NCI-H345 treated with DMSO at 0.1 percent for 48 hours (cell line): Measurements from ENCODE around the gene EHD1.
"Not testable (repeated sequence)": the region's sequence is repeated elsewhere in the genome, so short reads cannot be mapped to it uniquely, and the experiment has no call there.

Experiments used
- DNase-seq: peaks from one replicate; lab custom pipeline; 2025; ENCODE audit not compliant: unreplicated experiment; lab: John Stamatoyannopoulos, UW

Gene EHD1

GRCh38 chr11:64859542-64860414 is 18.6 kb downstream of the EHD1 start:
- DNase-seq: no peak

DNA sequence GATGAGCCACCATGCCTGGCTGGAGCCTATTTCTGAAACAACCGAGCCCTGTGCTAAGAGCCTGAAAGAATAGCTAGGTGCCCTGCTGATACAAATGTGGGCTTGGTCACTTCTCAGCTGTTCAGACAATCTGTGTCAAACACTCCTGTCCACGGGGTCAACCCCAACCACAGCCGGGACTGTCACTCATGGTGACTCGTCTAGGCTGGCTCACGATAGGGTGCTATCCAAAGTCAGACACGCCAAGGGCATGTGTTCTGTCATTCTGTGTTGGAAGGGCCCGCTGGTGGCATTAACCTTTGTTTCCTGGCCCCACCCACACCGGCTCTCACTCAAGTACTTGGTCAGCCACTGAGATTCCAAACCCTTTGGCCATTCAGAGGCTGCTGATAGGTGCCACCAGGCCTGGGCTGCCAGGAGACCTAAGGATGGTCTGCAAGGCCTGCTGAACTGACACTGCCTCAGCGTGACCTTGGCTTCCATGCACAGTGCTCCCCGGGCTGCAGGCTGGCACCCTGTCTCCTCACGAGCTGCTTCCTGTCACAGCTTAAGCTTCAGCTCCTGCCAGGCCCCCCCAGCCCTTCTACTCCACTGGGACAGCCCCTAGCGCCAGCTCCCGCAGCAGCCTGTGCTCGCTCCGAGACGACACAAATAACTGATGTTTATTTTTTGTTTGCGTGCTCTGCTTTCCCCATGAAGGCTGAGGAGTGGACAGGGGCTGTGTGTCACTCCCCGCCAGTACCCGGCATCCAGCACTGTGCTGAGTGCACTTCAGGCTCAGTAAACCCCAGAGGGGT is 19.8 kb downstream of the EHD1 start:
- DNase-seq: no peak

GRCh38 chr11:64857485-64857884 is 20.9 kb downstream of the EHD1 start:
- DNase-seq: no peak

DNA sequence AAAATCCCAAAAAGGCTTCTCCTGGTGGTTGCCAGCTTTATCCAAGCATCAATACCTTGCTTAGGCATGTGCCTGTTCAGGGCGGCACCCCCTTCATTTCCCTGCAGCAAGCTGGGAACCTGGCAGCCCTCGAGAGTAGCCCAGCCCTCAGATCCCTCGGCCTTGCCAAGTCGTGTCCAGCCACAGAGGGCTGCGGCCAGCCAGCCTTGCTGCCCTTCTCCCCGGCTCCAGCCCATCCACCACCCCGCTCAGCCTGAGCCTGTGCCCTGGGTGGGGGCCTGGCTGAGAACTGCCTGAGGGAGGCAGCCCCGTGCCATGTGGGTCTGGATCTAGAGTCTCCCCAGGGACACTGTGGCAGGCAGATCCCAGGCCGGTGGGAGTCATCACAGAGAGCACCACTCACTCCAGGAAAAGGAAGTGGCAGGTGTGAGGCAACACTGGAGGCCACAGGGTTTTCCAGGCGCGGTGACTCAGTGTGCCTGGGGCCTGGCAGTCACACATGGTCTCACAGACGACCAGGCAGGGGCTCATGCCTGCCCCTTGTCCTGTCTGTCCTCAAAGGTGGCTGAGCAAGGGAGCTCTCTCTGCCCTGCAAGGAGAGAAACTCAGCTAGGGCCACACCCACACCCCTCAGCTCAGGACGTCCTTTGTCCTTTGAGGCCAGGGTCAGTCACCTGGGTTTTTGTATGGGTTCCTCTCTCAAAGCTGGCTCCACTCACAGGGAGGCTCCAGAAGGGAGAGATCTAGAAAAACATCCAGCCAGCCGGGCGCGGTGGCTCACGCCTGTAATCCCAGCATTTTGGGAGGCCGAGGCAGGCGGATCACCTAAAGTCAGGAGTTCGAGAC is 21.8 kb downstream of the EHD1 start:
- no peak for DNase-seq

- DNase-seq: no peak
Measured at GRCh38 chr11:64855596-64856304, 22.7 kb downstream of the EHD1 start.

- no peak for DNase-seq
Measured at GRCh38 chr11:64854534-64855502, 23.6 kb downstream of the EHD1 start.

DNA sequence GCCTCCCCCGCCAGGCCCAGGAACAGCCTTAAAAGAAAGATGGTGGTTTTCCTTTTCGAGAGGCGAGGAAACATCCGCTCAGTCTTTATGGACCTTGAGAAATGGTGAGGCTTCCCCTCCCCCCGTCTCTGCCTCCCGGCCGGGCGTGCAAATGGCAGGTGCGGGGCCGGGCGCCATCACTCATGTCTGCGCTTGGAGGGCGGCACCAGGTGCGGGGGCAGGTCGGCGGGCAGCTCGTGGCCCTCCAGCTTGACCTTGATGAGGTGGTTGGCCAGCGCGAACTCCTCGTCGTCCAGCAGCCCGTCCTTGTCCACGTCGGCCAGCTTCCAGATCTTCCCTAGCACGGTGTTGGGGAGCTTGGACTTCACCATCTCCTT is 24.3 kb downstream of the EHD1 start:
- DNase-seq: no peak

DNA sequence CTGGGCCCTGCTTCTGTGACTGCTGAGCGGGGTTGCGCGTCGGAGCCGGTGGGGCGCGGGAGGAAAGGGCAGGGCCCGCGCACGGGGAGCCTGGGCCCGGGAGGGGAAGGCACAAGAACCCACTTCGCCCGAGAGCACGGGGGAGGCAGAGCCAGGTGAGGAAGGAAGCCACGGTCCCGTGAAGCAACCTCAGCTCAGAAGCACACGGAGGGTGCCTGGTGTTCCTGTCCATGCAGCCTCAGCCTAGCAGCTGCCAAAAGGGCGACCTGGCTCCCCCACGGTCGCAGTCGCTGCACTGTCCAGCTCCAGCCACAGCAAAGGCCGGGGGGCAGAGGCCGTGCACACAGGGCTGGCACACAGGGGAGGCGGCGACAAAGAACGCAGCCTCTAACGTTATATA is 24.7 kb downstream of the EHD1 start:
- DNase-seq: no peak

DNA sequence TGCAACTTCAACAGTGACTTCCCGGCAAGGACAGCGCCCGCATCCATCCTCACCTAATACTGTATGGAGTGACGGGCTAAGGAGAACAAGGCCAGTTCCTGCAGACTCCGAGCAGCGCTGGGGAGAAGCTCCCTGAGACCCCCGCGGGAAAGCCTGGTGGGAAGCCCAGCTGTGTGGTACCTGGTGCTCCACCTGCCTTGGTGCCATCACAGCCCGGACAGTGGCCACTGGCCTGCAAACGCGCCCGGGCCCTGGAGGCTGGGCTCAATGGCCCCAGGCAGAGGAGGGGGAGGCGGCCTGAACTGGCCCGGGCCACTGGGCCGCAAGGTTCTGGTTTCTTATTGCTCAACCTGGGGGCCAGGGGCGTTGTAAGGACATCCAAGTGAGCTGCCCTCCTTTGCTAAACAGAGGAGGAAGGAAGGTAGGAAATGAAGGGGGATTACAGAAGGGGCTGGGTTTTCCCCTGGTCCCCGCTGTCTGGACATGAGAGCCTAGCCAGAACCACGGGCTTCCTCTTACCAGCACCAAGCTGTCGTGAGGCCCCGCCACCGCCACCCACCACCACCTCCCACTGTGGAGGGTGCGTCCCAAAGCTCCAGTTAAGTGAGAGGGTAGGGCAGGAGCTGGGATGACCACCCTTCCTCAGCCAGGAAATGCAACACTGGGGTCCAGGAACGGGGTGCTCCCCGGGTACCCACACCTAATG is 25.5 kb downstream of the EHD1 start:
- no peak for DNase-seq

DNA sequence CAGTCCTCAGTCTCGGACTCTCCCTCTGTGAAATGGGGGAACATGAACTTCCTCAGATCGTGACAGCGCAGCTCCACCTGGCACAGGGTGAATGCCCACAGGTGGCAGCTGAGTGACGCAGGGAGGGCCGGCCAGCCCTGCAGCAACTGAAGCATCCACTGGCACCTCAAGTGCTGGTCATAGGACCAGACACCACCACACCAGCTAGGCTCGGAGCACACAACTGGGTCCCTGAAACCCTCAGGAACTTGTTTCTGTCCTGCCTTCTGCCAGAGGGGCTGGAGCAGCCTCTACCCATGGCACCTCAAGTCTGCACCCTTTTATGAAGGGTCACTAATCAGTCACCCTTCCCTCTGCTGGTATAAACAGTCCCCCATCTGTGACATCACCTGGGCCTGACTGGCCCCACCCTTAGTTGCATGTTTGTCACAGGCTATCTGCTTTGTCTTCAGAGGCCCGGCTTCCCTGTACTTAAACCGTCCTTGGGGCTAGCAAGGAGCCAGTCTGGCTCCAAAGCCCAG is 26.5 kb downstream of the EHD1 start:
- DNase-seq: no peak

- no peak for DNase-seq
Measured at GRCh38 chr11:64850979-64851567, 27.3 kb downstream of the EHD1 start.

DNA sequence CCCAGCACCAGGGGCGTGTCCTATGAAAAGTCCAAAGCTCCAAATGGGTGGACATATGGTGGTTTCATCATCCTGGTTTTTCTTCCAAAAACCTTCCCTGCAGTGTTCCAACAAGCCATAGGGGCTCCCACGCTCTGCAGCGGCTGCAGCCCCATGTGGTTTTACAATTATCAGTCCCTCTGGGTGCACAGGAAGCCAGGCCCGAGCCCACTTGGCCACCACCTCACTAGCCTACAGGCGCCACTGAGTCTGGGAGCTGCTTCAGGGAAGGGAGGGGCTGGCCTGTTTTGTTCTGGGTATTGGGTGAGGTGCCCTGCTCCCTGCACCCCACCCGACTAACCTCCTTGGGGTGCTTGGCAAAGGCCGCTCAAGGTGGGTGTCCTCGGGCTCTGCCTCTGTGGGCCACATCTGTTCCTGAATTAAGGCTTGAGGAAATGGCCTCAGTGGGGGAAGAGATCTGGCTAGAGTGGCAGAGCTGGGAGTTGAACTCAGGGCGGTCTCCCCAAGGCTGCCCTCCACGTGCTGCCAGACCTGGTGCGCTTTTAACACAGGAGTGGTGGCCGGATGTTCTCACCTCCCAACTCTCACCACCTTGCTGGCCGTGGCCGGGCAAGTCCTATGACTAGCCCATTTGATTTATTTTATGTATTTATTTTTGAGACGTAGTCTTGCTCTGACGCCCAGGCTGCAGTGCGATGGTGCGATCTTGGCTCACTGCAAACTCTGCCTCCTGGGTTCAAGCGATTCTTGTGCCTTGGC is 28.6 kb downstream of the EHD1 start:
- DNase-seq: no peak

GRCh38 chr11:64848826-64849597 is 29.4 kb downstream of the EHD1 start:
- no peak for DNase-seq

- DNase-seq: no peak
Measured at GRCh38 chr11:64848214-64848825, 30.1 kb downstream of the EHD1 start.

DNA sequence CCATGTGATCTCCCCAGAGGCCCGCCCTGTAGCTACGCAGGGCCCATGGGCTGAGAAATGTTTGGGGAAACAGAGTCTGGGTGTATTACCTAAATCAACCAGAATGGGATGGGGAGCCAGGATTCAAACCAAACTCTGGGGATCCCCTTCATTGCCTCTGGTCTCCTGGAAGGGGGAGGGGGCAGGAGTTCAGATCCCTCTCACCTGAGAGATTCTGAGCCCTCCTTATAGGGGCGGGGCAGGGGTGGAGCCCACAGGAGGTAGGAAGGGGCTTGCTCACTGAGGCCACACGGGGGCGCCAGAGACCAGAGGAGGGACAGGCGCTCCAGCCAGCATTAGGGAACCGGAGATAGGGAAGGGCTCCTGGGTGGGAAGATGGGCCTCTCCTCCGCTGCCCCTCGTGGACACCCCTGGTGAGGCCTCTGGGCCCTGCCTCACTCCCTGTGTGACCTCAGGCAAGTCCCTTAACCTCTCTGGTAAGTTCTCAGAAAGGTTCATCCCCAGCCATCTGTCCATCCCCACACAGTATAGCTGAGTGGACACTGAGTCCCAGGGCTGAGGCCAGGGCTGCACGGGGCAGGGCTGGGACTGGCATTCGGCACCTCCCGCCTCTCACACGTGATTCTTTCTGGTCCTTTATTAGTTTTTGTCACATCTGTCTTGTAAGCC is 31.3 kb downstream of the EHD1 start:
- peak; percentile 78 for DNase-seq

- not testable (repeated sequence) for DNase-seq
Measured at GRCh38 chr11:64845776-64846129, 32.7 kb downstream of the EHD1 start.
